Measurements from ENCODE around the gene TRMT11.

- TF ChIP-seq POLR2AphosphoS5 (IDR thresholded peaks at IDR 0.05) (no peak), POLR2A (IDR thresholded peaks at IDR 0.05) (no peak)
- TF ChIP-seq, protein P1, sequence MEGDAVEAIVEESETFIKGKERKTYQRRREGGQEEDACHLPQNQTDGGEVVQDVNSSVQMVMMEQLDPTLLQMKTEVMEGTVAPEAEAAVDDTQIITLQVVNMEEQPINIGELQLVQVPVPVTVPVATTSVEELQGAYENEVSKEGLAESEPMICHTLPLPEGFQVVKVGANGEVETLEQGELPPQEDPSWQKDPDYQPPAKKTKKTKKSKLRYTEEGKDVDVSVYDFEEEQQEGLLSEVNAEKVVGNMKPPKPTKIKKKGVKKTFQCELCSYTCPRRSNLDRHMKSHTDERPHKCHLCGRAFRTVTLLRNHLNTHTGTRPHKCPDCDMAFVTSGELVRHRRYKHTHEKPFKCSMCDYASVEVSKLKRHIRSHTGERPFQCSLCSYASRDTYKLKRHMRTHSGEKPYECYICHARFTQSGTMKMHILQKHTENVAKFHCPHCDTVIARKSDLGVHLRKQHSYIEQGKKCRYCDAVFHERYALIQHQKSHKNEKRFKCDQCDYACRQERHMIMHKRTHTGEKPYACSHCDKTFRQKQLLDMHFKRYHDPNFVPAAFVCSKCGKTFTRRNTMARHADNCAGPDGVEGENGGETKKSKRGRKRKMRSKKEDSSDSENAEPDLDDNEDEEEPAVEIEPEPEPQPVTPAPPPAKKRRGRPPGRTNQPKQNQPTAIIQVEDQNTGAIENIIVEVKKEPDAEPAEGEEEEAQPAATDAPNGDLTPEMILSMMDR (IDR thresholded peaks at IDR 0.05), result no peak
Observed at GRCh38 chr6:125961117-125961516, 25.2 kb upstream of the TRMT11 start.
